Myocyte (in vitro differentiated cells): Measurements from ENCODE around the gene OR4X2. TPM values are rescaled to one million over a fixed set of nuclear protein-coding genes. Genes with fewer than 3 reads are reported as not detected.
"Not testable (repeated sequence)": the region's sequence is repeated elsewhere in the genome, so short reads cannot be mapped to it uniquely, and the experiment has no call there.

ENCODE experiments used
- DNase-seq: peaks from one replicate; pipeline ENCODE4 v3.0.0-alpha.2; 2012; ENCODE audit warnings: low read depth
- polyA plus RNA-seq: library from polyadenylated mRNA; unstranded; fragments of >200 nt; gene quantifications from one replicate; pipeline ENCODE4 v1.2.1, GENCODE V29; 2012; ENCODE audit warnings: missing spikeins
- total RNA-seq: library from RNA; depleted of rRNA; stranded (reverse); fragments of >200 nt; gene quantifications from 2 replicates; pipeline ENCODE4 v1.2.3, GENCODE V29; 2014

OR4X2 gene, protein sequence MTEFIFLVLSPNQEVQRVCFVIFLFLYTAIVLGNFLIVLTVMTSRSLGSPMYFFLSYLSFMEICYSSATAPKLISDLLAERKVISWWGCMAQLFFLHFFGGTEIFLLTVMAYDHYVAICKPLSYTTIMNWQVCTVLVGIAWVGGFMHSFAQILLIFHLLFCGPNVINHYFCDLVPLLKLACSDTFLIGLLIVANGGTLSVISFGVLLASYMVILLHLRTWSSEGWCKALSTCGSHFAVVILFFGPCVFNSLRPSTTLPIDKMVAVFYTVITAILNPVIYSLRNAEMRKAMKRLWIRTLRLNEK
- not detected in 2 replicates for total RNA-seq
- not detected for polyA plus RNA-seq

- no peak for DNase-seq
Observed at GRCh38 chr11:48244804-48245203, at the start of gene OR4X2. OR4X2 (plus strand) TSS chr11:48245104; CDS start chr11:48245104, 0 bp downstream.

DNA sequence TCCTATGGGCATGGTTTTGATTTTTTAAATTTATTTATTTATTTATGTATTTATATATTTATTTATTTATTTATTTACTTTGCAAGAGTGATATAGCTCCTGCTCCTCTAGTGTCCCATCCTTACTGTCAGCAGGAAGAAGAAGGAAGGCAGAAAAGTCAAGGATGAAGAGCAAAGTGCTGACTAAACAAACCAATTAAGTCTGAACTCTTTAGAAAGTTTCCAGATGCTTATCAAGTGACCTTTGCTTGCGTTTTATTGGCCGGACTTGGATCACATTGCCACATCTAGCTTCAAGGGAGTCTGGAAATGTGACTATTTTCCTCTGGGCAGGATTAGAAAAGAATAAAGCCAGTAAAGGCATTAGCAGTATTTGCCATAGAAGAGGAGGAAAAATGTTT is 37.0 kb upstream of the OR4X2 start:
- no peak for DNase-seq

DNA sequence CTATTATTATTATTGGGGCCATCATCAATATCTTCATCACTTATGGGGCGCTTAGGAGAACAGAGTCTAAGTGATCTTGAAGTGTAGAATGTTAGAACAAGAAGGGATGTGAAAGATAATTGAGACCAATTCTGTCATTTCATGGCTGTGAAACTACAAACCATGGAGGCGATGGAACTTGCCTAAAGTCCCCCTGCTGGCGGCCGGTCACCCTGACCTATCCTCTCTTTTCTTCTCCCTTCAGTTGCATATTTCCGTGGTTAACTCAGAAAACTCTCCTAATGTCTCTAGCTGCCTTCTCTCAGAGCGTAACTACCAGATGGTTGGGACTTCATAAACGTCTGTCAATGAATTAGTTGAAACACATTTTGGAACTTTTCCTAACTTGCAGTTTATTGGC is 34.9 kb upstream of the OR4X2 start:
- DNase-seq: peak; percentile 2

- DNase-seq: no peak
Observed at GRCh38 chr11:48216510-48216909, 28.4 kb upstream of the OR4X2 start, which contains the start of gene OR4B1. OR4B1 (plus strand) TSS chr11:48216810; CDS start chr11:48216810, 0 bp downstream.

DNA sequence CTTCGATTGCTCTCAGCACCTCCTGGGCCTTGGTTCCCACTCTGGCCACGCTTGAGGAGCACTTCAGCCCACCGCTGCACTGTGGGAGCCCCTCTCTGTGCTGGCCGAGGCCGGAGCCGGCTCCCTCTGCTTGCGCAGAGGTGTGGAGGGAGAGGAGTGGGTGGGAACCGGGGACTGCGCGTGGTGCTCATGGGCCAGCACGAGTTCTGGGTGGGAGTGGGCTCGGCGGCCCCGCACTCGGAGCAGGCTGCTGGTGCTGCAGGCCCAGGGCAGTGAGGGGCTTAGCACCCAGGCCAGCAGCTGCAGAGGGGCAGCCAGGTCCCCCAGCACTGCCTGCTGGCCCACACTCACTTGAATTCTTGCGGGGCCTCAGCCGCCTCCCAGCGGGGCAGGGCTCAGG is 16.1 kb upstream of the OR4X2 start:
- DNase-seq: no peak

DNA sequence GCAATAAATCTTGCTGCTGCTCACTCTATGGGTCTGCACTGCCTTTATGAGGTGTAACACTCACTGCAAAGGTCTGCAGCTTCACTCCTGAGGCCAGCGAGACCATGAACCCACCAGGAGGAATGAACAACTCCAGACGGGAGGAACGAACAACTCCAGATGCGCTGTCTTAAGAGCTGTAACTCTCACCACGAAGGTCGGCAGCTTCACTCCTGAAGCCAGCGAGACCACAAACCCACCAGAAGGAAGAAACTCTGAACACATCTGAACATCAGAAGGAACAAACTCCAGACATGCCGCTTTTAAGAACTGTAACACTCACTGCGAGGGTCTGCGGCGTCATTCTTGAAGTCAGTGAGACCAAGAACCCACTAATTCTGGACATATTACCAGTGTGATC is 14.8 kb upstream of the OR4X2 start:
- DNase-seq: not testable (repeated sequence)

GRCh38 chr11:48237727-48238126 is 7.2 kb upstream of the OR4X2 start:
- DNase-seq: no peak

GRCh38 chr11:48242501-48242900 is 2.4 kb upstream of the OR4X2 start:
- no peak for DNase-seq

GRCh38 chr11:48248902-48249301 is 4.0 kb downstream of the OR4X2 start:
- no peak for DNase-seq

DNA sequence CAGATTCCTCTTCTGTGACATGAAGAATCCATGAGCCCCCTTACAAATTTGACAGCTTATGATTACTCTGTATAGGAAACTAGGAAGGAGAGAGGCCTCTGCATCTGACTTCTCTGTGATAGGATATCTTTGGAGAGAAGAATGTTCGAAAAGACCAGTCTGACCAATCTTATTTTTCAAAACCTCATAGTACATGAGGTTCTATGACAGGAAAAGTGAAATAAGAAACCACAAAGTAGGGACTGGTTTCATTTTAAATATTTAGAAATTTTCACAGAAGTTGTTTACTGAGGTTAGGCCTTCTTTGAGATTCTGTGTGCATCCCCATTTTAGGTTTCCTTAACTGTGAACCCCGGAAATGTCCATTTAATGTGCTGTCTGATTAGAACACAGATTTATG is 16.7 kb downstream of the OR4X2 start:
- DNase-seq: no peak

GRCh38 chr11:48263423-48263911 is 18.6 kb downstream of the OR4X2 start, which contains the start of gene OR4X1:
OR4X1 (plus strand) TSS chr11:48263861; CDS start chr11:48263861, 0 bp downstream.
- DNase-seq: no peak

DNA sequence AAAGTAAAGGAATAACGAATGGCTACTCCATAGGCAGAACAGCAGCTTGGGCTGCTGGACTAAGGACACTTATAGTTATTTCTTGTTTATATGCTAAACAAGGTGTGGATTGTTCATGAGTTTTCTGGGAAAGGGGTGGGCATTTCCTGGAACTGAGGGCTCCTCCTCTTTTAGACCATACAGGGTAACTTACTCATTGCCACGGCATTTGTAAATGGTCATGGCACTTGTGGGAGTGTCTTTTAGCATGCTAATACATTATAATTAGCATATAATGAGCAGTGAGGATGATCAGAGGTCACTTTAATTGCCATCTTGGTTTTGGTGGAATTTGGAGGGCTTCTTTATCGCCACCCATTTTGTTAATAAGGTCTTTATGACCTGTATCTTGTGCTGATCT is 25.7 kb downstream of the OR4X2 start:
- DNase-seq: no peak

DNA sequence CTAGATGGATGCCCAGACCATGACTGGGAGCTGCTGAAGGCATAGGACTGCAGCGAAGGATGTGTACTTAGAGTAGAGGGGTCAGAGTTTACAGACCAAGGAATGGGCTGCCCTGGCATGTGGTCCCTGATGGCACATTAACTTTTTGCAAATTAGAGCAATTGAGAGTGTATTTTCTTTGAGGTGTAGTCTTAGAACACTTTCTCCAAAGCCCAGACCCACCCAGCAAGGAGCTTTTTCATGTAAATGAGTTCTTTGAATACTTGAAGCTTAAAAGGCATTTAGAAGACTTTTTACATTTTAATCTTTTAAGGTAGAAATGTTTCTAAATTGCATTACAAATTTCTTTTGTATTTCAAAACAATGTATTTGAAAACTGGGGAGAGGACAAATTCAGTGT is 27.7 kb downstream of the OR4X2 start:
- no peak for DNase-seq

Other genes starting within 250 kb of the OR4X2 start
- gene OR4B1, start 28.3 kb upstream of the OR4X2 start, total RNA-seq: not detected in 2 replicates
- gene OR4X1, start 18.8 kb downstream of the OR4X2 start, total RNA-seq: not detected in 2 replicates
- not detected in 2 replicates for gene OR4S1, start 61.1 kb downstream of the OR4X2 start, total RNA-seq
- not detected in 2 replicates for gene OR4C3, start 79.8 kb downstream of the OR4X2 start, total RNA-seq
- gene OR4C5, start 121.4 kb downstream of the OR4X2 start, total RNA-seq: not detected in 2 replicates
- not detected in 2 replicates for gene OR4A47, start 243.7 kb downstream of the OR4X2 start, total RNA-seq